HepG2 (cell line): ENCODE data around the gene SEPTIN5. TPM values are rescaled to one million over a fixed set of nuclear protein-coding genes. Genes with fewer than 3 reads are reported as not detected.

Experiments used
- ATAC-seq: fragments of 200-7000 bp; cut with Tn5 transposase; 3 replicates; pipeline ENCODE4 v1.9.1; 2020; ENCODE audit warnings: mild to moderate bottlenecking, moderate library complexity
- BruUV-seq: library from RNA; stranded (reverse); fragments of 400-500 nt; replicated peaks from 2 replicates; lab custom pipeline; 2021; lab: Mats Ljungman, UMichigan
- CTCF ChIA-PET: fragments of 300-600 bp; formaldehyde crosslinking; extraction: SDS; loops from one replicate; lab custom pipeline; 2021; ENCODE audit warnings: low total read pairs, inconsistent platforms, low intra/inter-chr PET ratio; lab: Yijun Ruan, JAX
- POLR2A ChIA-PET: fragments of 350-600 bp; sonication (Branson Sonifier 250); formaldehyde crosslinking; loops from one replicate; lab custom pipeline; 2020; ENCODE audit warnings: antibody characterized with exemption, inconsistent platforms; lab: Yijun Ruan, JAX
- DNase-seq: peaks from one replicate; pipeline ENCODE4 v3.0.0-alpha.2; 2015; ENCODE audit warnings: low spot score
- FAIRE-seq: peaks from 3 replicates; lab custom pipeline; 2011; peaks lifted over from hg19 to GRCh38; lab: Jason Lieb, UNC
- H2AFZ ChIP-seq: one replicate; pipeline ENCODE4 v1.6.1; 2011; ENCODE audit warnings: low read length, inconsistent platforms
- H3K27ac ChIP-seq: fragments of 300-600 bp; 3 replicates; pipeline ENCODE4 v1.8.0; 2011; ENCODE audit warnings: mixed run types, mild to moderate bottlenecking, mixed read lengths, low read length, inconsistent platforms; ENCODE audit not compliant: insufficient read depth; ENCODE audit errors: extremely low read length
- H3K27me3 ChIP-seq, 2 experiments: fragments of 200-600 bp in 1 of 2; 2 replicates in 1 of 2; 3 replicates in 1 of 2; pipeline versions ENCODE4 v1.6.0 to v1.8.0; 2011; ENCODE audit warnings: low read length in 2 of 2, mild to moderate bottlenecking in 2 of 2, moderate library complexity in 2 of 2, inconsistent platforms in 1 of 2; ENCODE audit not compliant: insufficient read depth in 2 of 2, control insufficient read depth in 1 of 2
- H3K36me3 ChIP-seq, 2 experiments: fragments of 200-600 bp in 1 of 2; replicated peaks in 1 of 2; 2 replicates in 1 of 2; 3 replicates in 1 of 2; pipeline versions ENCODE4 v1.5.1 to v1.8.0; 2011; ENCODE audit warnings: low read length in 2 of 2, inconsistent platforms in 1 of 2; ENCODE audit not compliant: insufficient read depth in 2 of 2, control insufficient read depth in 1 of 2
- H3K4me1 ChIP-seq: 2 replicates; pipeline ENCODE4 v1.5.1; 2012; ENCODE audit warnings: low read length, inconsistent platforms; ENCODE audit not compliant: insufficient read depth
- H3K4me2 ChIP-seq: 2 replicates; pipeline ENCODE4 v1.6.0; 2011; ENCODE audit warnings: low read depth, low read length, inconsistent platforms
- H3K4me3 ChIP-seq, 3 experiments: fragments of 200-600 bp in 1 of 3; sonication (generic), shearing (Covaris generic) in 1 of 3; replicated peaks in 1 of 3; 2 replicates each; pipeline ENCODE4 v1.5.1; 2011 to 2016; ENCODE audit warnings: low read length in 3 of 3, inconsistent platforms in 2 of 3, low read depth in 2 of 3, mild to moderate bottlenecking in 2 of 3, control low read depth in 1 of 3, mixed read lengths in 1 of 3; ENCODE audit not compliant: insufficient read depth in 1 of 3
- H3K79me2 ChIP-seq: one replicate; pipeline ENCODE4 v1.6.1; 2011; ENCODE audit warnings: low read length, inconsistent platforms; ENCODE audit not compliant: insufficient read depth
- H3K9ac ChIP-seq: 2 replicates; pipeline ENCODE4 v1.6.0; 2011; ENCODE audit warnings: mild to moderate bottlenecking, low read depth, low read length, inconsistent platforms; ENCODE audit not compliant: insufficient read depth
- H3K9me3 ChIP-seq: 2 replicates; pipeline ENCODE4 v1.5.1; 2012; ENCODE audit warnings: mild to moderate bottlenecking, low read length
- H4K20me1 ChIP-seq: 2 replicates; pipeline ENCODE4 v1.6.0; 2011; ENCODE audit warnings: inconsistent platforms, mild to moderate bottlenecking, low read length, moderate library complexity; ENCODE audit not compliant: insufficient read depth
- CREB3 ChIP-seq: sonication (generic); formaldehyde crosslinking; IDR thresholded peaks from 2 replicates; pipeline ENCODE4 v1.5.0; 2020; ENCODE audit warnings: missing genetic modification reagents
- ESRRA ChIP-seq: sonication (generic); formaldehyde crosslinking; IDR thresholded peaks from 2 replicates; pipeline ENCODE4 v1.5.1; 2020; ENCODE audit warnings: mild to moderate bottlenecking, low read depth, missing genetic modification reagents
- MXD3 ChIP-seq: IDR thresholded peaks from 2 replicates; pipeline ENCODE4 v1.6.1; 2016; ENCODE audit warnings: mild to moderate bottlenecking, missing biosample characterization, missing genetic modification reagents
- NFE2 ChIP-seq: sonication (generic); formaldehyde crosslinking; IDR thresholded peaks from 2 replicates; pipeline ENCODE4 v1.4.0; 2020; ENCODE audit warnings: missing genetic modification reagents
- NFE2L2 ChIP-seq: fragments of 150-350 bp; IDR thresholded peaks from 2 replicates; pipeline ENCODE4 v1.6.1; 2014; ENCODE audit warnings: low read length
- RBM39 ChIP-seq: fragments of 200-400 bp; formaldehyde crosslinking; IDR thresholded peaks from one replicate; pipeline ENCODE4 v1.6.1; 2018; ENCODE audit warnings: antibody characterized with exemption, mild to moderate bottlenecking, low read depth, low read length; ENCODE audit not compliant: poor library complexity, severe bottlenecking
- SMAD1 ChIP-seq: sonication (generic); formaldehyde crosslinking; IDR thresholded peaks from 2 replicates; pipeline ENCODE4 v1.4.0; 2020; ENCODE audit warnings: missing genetic modification reagents, low read depth, mild to moderate bottlenecking, borderline replicate concordance
- TFE3 ChIP-seq: IDR thresholded peaks from 2 replicates; pipeline ENCODE4 v1.6.1; 2016
- ZBTB14 ChIP-seq: sonication (generic); formaldehyde crosslinking; IDR thresholded peaks from 2 replicates; pipeline ENCODE4 v1.4.0; 2020; ENCODE audit warnings: missing genetic modification reagents
- ZNF329 ChIP-seq: sonication (generic); formaldehyde crosslinking; IDR thresholded peaks from 2 replicates; pipeline ENCODE4 v1.9.0; 2021; ENCODE audit warnings: low read depth, mild to moderate bottlenecking, missing genetic modification reagents
- ZNF337 ChIP-seq: sonication (generic); formaldehyde crosslinking; IDR thresholded peaks from 2 replicates; pipeline ENCODE4 v1.5.1; 2020; ENCODE audit warnings: missing genetic modification reagents, low read depth, mild to moderate bottlenecking, borderline replicate concordance
- ZNF724P ChIP-seq: sonication (generic); formaldehyde crosslinking; IDR thresholded peaks from 2 replicates; pipeline ENCODE4 v1.8.0; 2022; ENCODE audit warnings: missing genetic modification reagents, borderline replicate concordance
- ZNF746 ChIP-seq: sonication (generic); formaldehyde crosslinking; IDR thresholded peaks from 2 replicates; pipeline ENCODE4 v1.8.0; 2022; ENCODE audit warnings: mild to moderate bottlenecking, missing genetic modification reagents
- ZNF768 ChIP-seq: sonication (generic); formaldehyde crosslinking; IDR thresholded peaks from 2 replicates; pipeline ENCODE4 v1.4.0; 2020; ENCODE audit warnings: missing genetic modification reagents
- ZNF777 ChIP-seq: sonication (generic); formaldehyde crosslinking; IDR thresholded peaks from 2 replicates; pipeline ENCODE4 v1.4.0; 2020; ENCODE audit warnings: missing genetic modification reagents
- WGBS: methylation state at CpG from one replicate; pipeline ENCODE4 v1.1.6; 2017; ENCODE audit warnings: low lambda C conversion rate; 5-methylcytosine and 5-hydroxymethylcytosine counted together
- in situ Hi-C: cut with HindIII; loops from 2 replicates; pipeline ENCODE4 v1.10.0; 2017; ENCODE audit warnings: low pct_unique_long_range_greater_than_20kb; ENCODE audit not compliant: extremely low pct_ligation_motif_present
- intact Hi-C: fragments of 100-400 bp; cut with micrococcal nuclease; formaldehyde crosslinking; loops from one replicate; pipeline ENCODE4 v1.10.0; 2022; ENCODE audit not compliant: unreplicated experiment
- polyA plus RNA-seq, 8 experiments: library from polyadenylated mRNA; depleted of rRNA in 3 of 8; stranded (reverse) in 7 of 8; unstranded in 1 of 8; fragments of >200 nt; fragmentation: Illumina TruSeq in 4 of 8; extraction: Trizol in 4 of 8; gene quantifications; 2 replicates each; pipeline versions ENCODE4 v1.2.1 to v1.2.3, GENCODE V29; 2011 to 2016; ENCODE audit warnings: low read depth in 4 of 8, missing spikeins in 1 of 8, mixed read lengths in 1 of 8; ENCODE audit not compliant: insufficient read depth in 1 of 8
- total RNA-seq, 5 experiments: library from RNA; depleted of rRNA; stranded (reverse); fragments of >200 nt; fragmentation: Illumina TruSeq; extraction: Trizol; gene quantifications; 2 replicates each; pipeline ENCODE4 v1.2.3, GENCODE V29; 2016; ENCODE audit warnings: low read depth in 1 of 5
- TF ChIP-seq, protein P1 (sequence below): sonication (generic); formaldehyde crosslinking; conservative IDR thresholded peaks from 2 replicates; pipeline ENCODE4 v1.8.1; 2023; ENCODE audit warnings: missing genetic modification reagents

The SEPTIN5 gene
- total and polyA plus RNA-seq, 2 of the 13 experiments (the other 11 are each of a cell fraction or from before 2014, with no cell fraction given): 0.33 TPM; not detected in 1

GRCh38 chr22:19739448-19739895 lies 25.2 kb downstream of the SEPTIN5 start:
- no TSS peak for BruUV-seq
- in situ Hi-C loops (no loop called here), intact Hi-C loops (no loop called here)
- FAIRE-seq (no peak), ATAC-seq (no peak), DNase-seq (no peak)
- no peaks in the 10 kb centered on the region for H3K36me3 ChIP-seq
- ChIA-PET POLR2A (no interaction called here), CTCF (no interaction called here)
- peaks cover 10 to 81% of the 10 kb centered on the region in 2 experiments for H3K27me3 ChIP-seq
- no peak overlapping the region for H3K27ac ChIP-seq
- H4K20me1 ChIP-seq: peaks cover 3% of the 10 kb centered on the region; the same call in 1 of the 2 replicates
- H3K4me3 ChIP-seq: no peak overlapping the region
- no peak overlapping the region for H3K4me2 ChIP-seq
- no peaks in the 10 kb centered on the region for H3K9me3 ChIP-seq
- 14% methylated on average over 9 of the region's 16 CpGs for WGBS
- H3K79me2 ChIP-seq: no peaks in the 10 kb centered on the region
- peaks cover 13% of the 10 kb centered on the region for H3K4me1 ChIP-seq
- no peak overlapping the region for H2AFZ ChIP-seq
- no peak overlapping the region for H3K9ac ChIP-seq
- no peak for TF ChIP-seq ZNF746 (CRISPR knock-in tag)
- TF ChIP-seq NFE2: no peak
- TF ChIP-seq TFE3: no peak
- TF ChIP-seq ZNF777 (CRISPR knock-in tag): no peak
- no peak for TF ChIP-seq ZNF724P (CRISPR knock-in tag)
- no peak for TF ChIP-seq ZNF337 (CRISPR knock-in tag)
- TF ChIP-seq CREB3 (CRISPR knock-in tag): no peak
- TF ChIP-seq MXD3 (CRISPR knock-in tag): no peak
- no peak for TF ChIP-seq NFE2L2
- no peak for TF ChIP-seq ZNF329
- TF ChIP-seq RBM39: no peak
- TF ChIP-seq ESRRA (CRISPR knock-in tag): no peak
- TF ChIP-seq, protein P1, sequence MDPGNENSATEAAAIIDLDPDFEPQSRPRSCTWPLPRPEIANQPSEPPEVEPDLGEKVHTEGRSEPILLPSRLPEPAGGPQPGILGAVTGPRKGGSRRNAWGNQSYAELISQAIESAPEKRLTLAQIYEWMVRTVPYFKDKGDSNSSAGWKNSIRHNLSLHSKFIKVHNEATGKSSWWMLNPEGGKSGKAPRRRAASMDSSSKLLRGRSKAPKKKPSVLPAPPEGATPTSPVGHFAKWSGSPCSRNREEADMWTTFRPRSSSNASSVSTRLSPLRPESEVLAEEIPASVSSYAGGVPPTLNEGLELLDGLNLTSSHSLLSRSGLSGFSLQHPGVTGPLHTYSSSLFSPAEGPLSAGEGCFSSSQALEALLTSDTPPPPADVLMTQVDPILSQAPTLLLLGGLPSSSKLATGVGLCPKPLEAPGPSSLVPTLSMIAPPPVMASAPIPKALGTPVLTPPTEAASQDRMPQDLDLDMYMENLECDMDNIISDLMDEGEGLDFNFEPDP (CRISPR knock-in tag): no peak
- no peak for TF ChIP-seq SMAD1 (CRISPR knock-in tag)
- no peak for TF ChIP-seq ZNF768 (CRISPR knock-in tag)
- no peak for TF ChIP-seq ZBTB14 (CRISPR knock-in tag)
